SK-N-SH (cell line): ENCODE measurements around the gene GMNN. TPM values are rescaled to one million over a fixed set of nuclear protein-coding genes. Genes with fewer than 3 reads are reported as not detected.

Experiments used
- CTCF ChIA-PET: fragments of 300-600, 350-600 bp; formaldehyde crosslinking; extraction: SDS; loops from one replicate; lab custom pipeline; 2021; lab: Yijun Ruan, JAX
- POLR2A ChIA-PET: fragments of 350-600 bp; sonication (Branson Sonifier 250); formaldehyde crosslinking; extraction: SDS; loops from one replicate; lab custom pipeline; 2020; ENCODE audit warnings: antibody characterized with exemption, inconsistent platforms; lab: Yijun Ruan, JAX
- DNase-seq: peaks from one replicate; pipeline ENCODE4 v3.0.0; 2012
- H2AFZ ChIP-seq: fragments of 200-600 bp; sonication (generic); 2 replicates; pipeline ENCODE4 v1.8.1; 2016; ENCODE audit warnings: antibody characterized with exemption, mild to moderate bottlenecking, low read depth
- H3F3A ChIP-seq: fragments of 200-600 bp; sonication (generic); replicated peaks from 2 replicates; pipeline ENCODE3; 2016; ENCODE audit warnings: antibody characterized with exemption, mild to moderate bottlenecking; ENCODE audit not compliant: insufficient read depth
- H3K27ac ChIP-seq, 2 experiments: fragments of 200-500 bp in 1 of 2; fragments of 200-600 bp in 1 of 2; sonication (Bioruptor generic) in 1 of 2; sonication (generic), shearing (Covaris generic) in 1 of 2; 2 replicates each; pipeline versions ENCODE4 v1.5.1 to v1.6.1; 2014 to 2016; ENCODE audit warnings: low read depth in 2 of 2, inconsistent platforms in 1 of 2, low read length in 1 of 2, mild to moderate bottlenecking in 1 of 2, mixed read lengths in 1 of 2
- H3K27me3 ChIP-seq: fragments of 200-600 bp; sonication (generic), shearing (Covaris generic); 2 replicates; pipeline ENCODE4 v1.6.1; 2016; ENCODE audit warnings: mixed run types; ENCODE audit not compliant: insufficient read depth
- H3K36me3 ChIP-seq, 2 experiments: fragments of 200-500 bp in 1 of 2; fragments of 200-600 bp in 1 of 2; sonication (Bioruptor generic) in 1 of 2; sonication (generic) in 1 of 2; replicated peaks in 1 of 2; 2 replicates each; pipeline versions ENCODE3 to v1.5.1; 2014 to 2016; ENCODE audit warnings: low read length in 1 of 2, mild to moderate bottlenecking in 1 of 2; ENCODE audit not compliant: insufficient read depth in 2 of 2, control insufficient read depth in 1 of 2
- H3K4me1 ChIP-seq, 2 experiments: fragments of 200-500 bp in 1 of 2; fragments of 200-600 bp in 1 of 2; sonication (Bioruptor generic) in 1 of 2; sonication (generic), shearing (Covaris generic) in 1 of 2; 2 replicates each; pipeline versions ENCODE4 v1.5.1 to v1.6.1; 2014 to 2016; ENCODE audit warnings: low read depth in 1 of 2, low read length in 1 of 2, mixed run types in 1 of 2; ENCODE audit not compliant: insufficient read depth in 2 of 2, control insufficient read depth in 1 of 2
- H3K4me2 ChIP-seq: fragments of 200-600 bp; sonication (generic), shearing (Covaris generic); 2 replicates; pipeline ENCODE4 v1.6.1; 2017; ENCODE audit warnings: mixed run types
- H3K4me3 ChIP-seq, 2 experiments: fragments of 200-500 bp in 1 of 2; fragments of 200-600 bp in 1 of 2; sonication (Bioruptor generic) in 1 of 2; sonication (generic), shearing (Covaris generic) in 1 of 2; 2 replicates each; pipeline versions ENCODE4 v1.5.1 to v1.8.1; 2014 to 2016; ENCODE audit warnings: low read depth in 2 of 2, inconsistent platforms in 1 of 2, low read length in 1 of 2, mild to moderate bottlenecking in 1 of 2, mixed read lengths in 1 of 2, moderate library complexity in 1 of 2
- H3K79me2 ChIP-seq: fragments of 200-600 bp; sonication (generic); 2 replicates; pipeline ENCODE4 v1.8.1; 2017; ENCODE audit warnings: mild to moderate bottlenecking; ENCODE audit not compliant: insufficient read depth
- H3K9ac ChIP-seq: fragments of 200-600 bp; sonication (generic); 2 replicates; pipeline ENCODE4 v1.6.1; 2017; ENCODE audit warnings: mixed run types
- H3K9me2 ChIP-seq: fragments of 200-600 bp; sonication (generic); 2 replicates; pipeline ENCODE4 v1.6.1; 2017; ENCODE audit warnings: mixed run types
- H3K9me3 ChIP-seq: fragments of 200-600 bp; sonication (generic); 2 replicates; pipeline ENCODE4 v1.6.1; 2017; ENCODE audit warnings: mixed run types, mild to moderate bottlenecking, moderate library complexity
- H4K20me1 ChIP-seq: fragments of 200-600 bp; sonication (generic); 2 replicates; pipeline ENCODE4 v1.6.1; 2017; ENCODE audit warnings: mild to moderate bottlenecking, mixed run types; ENCODE audit not compliant: insufficient read depth
- EZH2phosphoT487 ChIP-seq: fragments of 200-600 bp; sonication (generic); IDR thresholded peaks from 2 replicates; pipeline ENCODE4 v1.6.1; 2017; ENCODE audit warnings: low read depth, mixed run types, mild to moderate bottlenecking, antibody characterized with exemption, moderate library complexity, borderline replicate concordance
- FOSL2 ChIP-seq: IDR thresholded peaks from 2 replicates; pipeline ENCODE4 v1.4.0; 2012; ENCODE audit warnings: low read depth, mild to moderate bottlenecking, moderate library complexity, borderline replicate concordance
- IRF3 ChIP-seq: fragments of 150-350 bp; IDR thresholded peaks from 2 replicates; pipeline ENCODE4 v1.6.1; 2016; ENCODE audit warnings: mild to moderate bottlenecking, low read depth, low read length
- NFIC ChIP-seq: IDR thresholded peaks from 2 replicates; pipeline ENCODE4 v1.4.0; 2012; ENCODE audit warnings: borderline replicate concordance
- PBX3 ChIP-seq: IDR thresholded peaks from 2 replicates; pipeline ENCODE4; 2012
- RFX5 ChIP-seq: IDR thresholded peaks from 2 replicates; pipeline ENCODE4 v1.6.1; 2012; ENCODE audit warnings: mild to moderate bottlenecking, improper control_type of control experiment, low read length
- TCF12 ChIP-seq: IDR thresholded peaks from 2 replicates; pipeline ENCODE4 v1.4.0; 2012
- USF1 ChIP-seq: IDR thresholded peaks from 2 replicates; pipeline ENCODE4 v1.4.0; 2012; ENCODE audit warnings: low read depth, borderline replicate concordance
- WGBS: methylation state at CpG from one replicate; pipeline ENCODE4 v1.1.6; 2017; ENCODE audit warnings: low lambda C conversion rate; 5-methylcytosine and 5-hydroxymethylcytosine counted together
- polyA plus RNA-seq, 3 experiments: library from polyadenylated mRNA; depleted of rRNA; stranded (reverse); fragments of >200 nt; gene quantifications; 2 replicates each; pipeline ENCODE4 v1.2.3, GENCODE V29; 2012

The GMNN gene
- polyA plus RNA-seq, 1 of the 3 experiments (the other 2 are of a cell fraction) = 16.8 TPM

GRCh38 chr6:24799541-24799915 is 24.8 kb downstream of the GMNN start:
- no peak overlapping the region for H3K4me2 ChIP-seq
- TF ChIP-seq EZH2phosphoT487 = no peak
- TF ChIP-seq FOSL2 = no peak
- TF ChIP-seq NFIC = no peak; the same call in 1 of the 2 replicates
- TF ChIP-seq IRF3 = no peak
- TF ChIP-seq TCF12 = peak; percentile 33
- no peak for TF ChIP-seq RFX5
- TF ChIP-seq PBX3 = peak; percentile 58
- no peak overlapping the region for H2AFZ ChIP-seq
- ChIA-PET CTCF (no interaction called here), POLR2A (no interaction called here)
- 80% methylated on average over 1 of the region's 1 CpG for WGBS
- H3K27me3 ChIP-seq = no peaks in the 10 kb centered on the region
- no peaks in the 10 kb centered on the region for H3K79me2 ChIP-seq
- H3K27ac ChIP-seq = no peak overlapping the region
- no peak overlapping the region for H3K4me3 ChIP-seq
- H3K36me3 ChIP-seq = no peaks in the 10 kb centered on the region
- peaks cover 0 to 3% of the 10 kb centered on the region in 2 experiments; a peak in 1 of 4 replicates for H3K4me1 ChIP-seq
- no peaks in the 10 kb centered on the region for H3K9me3 ChIP-seq
- H3K9me2 ChIP-seq = no peaks in the 10 kb centered on the region
- DNase-seq = no peak
- H4K20me1 ChIP-seq = no peaks in the 10 kb centered on the region
- H3K9ac ChIP-seq = no peak overlapping the region
- peaks cover 4% of the 10 kb centered on the region for H3F3A ChIP-seq

- H3K9ac ChIP-seq = no peak overlapping the region
- no peak overlapping the region for H3K4me3 ChIP-seq
- no peaks in the 10 kb centered on the region for H3K9me3 ChIP-seq
- H3F3A ChIP-seq = peaks cover 4% of the 10 kb centered on the region
- 80% methylated on average over 8 of the region's 8 CpGs for WGBS
- ChIA-PET POLR2A (no interaction called here), CTCF (no interaction called here)
- H3K36me3 ChIP-seq = no peaks in the 10 kb centered on the region
- no peaks in the 10 kb centered on the region for H4K20me1 ChIP-seq
- no peak overlapping the region for H3K4me2 ChIP-seq
- H3K79me2 ChIP-seq = no peaks in the 10 kb centered on the region
- H3K27me3 ChIP-seq = no peaks in the 10 kb centered on the region
- no peaks in the 10 kb centered on the region for H3K9me2 ChIP-seq
- no peaks in the 10 kb centered on the region; a peak in 1 of 4 replicates for H3K4me1 ChIP-seq
- TF ChIP-seq FOSL2 (0 out of 2 replicates have a peak, but pooled peaks have one; percentile 1), USF1 (no peak)
- H2AFZ ChIP-seq = no peak overlapping the region
- peak overlapping the region in 1 of 2 experiments; percentile 31; a peak in 1 of 4 replicates for H3K27ac ChIP-seq
- DNase-seq = no peak
Measured at GRCh38 chr6:24802271-24803059, 27.7 kb downstream of the GMNN start.
